Nephron (organoid): ENCODE data around the gene ZNF804A.

Experiments
- H3K27ac Mint-ChIP-seq, 3 experiments: 2 replicates each; pipeline ENCODE4 v1.8.0; 2020; ENCODE audit warnings: mixed read lengths in 3 of 3, mild to moderate bottlenecking in 2 of 3, moderate library complexity in 1 of 3
- H3K27me3 Mint-ChIP-seq: 2 replicates; pipeline ENCODE4 v1.8.0; 2021; ENCODE audit warnings: low read depth, mild to moderate bottlenecking, moderate library complexity, mixed read lengths
- H3K36me3 Mint-ChIP-seq: 2 replicates; pipeline ENCODE4 v1.8.0; 2020; ENCODE audit warnings: low read depth, mixed read lengths
- H3K4me1 Mint-ChIP-seq: 2 replicates; pipeline ENCODE4 v1.8.0; 2020; ENCODE audit warnings: mixed read lengths
- H3K4me3 Mint-ChIP-seq, 3 experiments: 2 replicates each; pipeline ENCODE4 v1.8.0; 2020; ENCODE audit warnings: mild to moderate bottlenecking in 3 of 3, mixed read lengths in 3 of 3, moderate library complexity in 2 of 3
- H3K9me3 Mint-ChIP-seq: 2 replicates; pipeline ENCODE4 v1.8.0; 2020; ENCODE audit warnings: mixed read lengths
- CTCF ChIP-seq, 3 experiments: fragments of 200-600 bp; sonication (generic); IDR thresholded peaks; one replicate each; pipeline ENCODE4 v1.5.0; 2021; ENCODE audit warnings: antibody characterized with exemption in 3 of 3; ENCODE audit not compliant: unreplicated experiment in 3 of 3

The ZNF804A gene

GRCh38 chr2:184598002-184598315 is 370 bp upstream of the ZNF804A start:
- peak overlapping the region; percentile 2 to 71 (median 70) for H3K27ac Mint-ChIP-seq
- peaks cover 65% of the 10 kb centered on the region for H3K27me3 Mint-ChIP-seq
- peak overlapping the region; percentile 88 to 91 (median 91) for H3K4me3 Mint-ChIP-seq
- peaks cover 6% of the 10 kb centered on the region for H3K4me1 Mint-ChIP-seq
- no peaks in the 10 kb centered on the region for H3K36me3 Mint-ChIP-seq
- H3K9me3 Mint-ChIP-seq = no peaks in the 10 kb centered on the region
- no peak for TF ChIP-seq CTCF (IDR thresholded peaks at IDR 0.05; ENCODE audit: unreplicated experiment in 3 of 3)

- TF ChIP-seq CTCF (IDR thresholded peaks at IDR 0.05; ENCODE audit: unreplicated experiment in 3 of 3) = no peak
- Mint-ChIP-seq H3K27ac (peak overlapping the region in 2 of 3 experiments; percentile 45 to 62), H3K4me1 (peaks cover 6% of the 10 kb centered on the region), H3K9me3 (no peaks in the 10 kb centered on the region), H3K4me3 (peak overlapping the region; percentile 88 to 91 (median 91)), H3K36me3 (no peaks in the 10 kb centered on the region), H3K27me3 (peaks cover 60% of the 10 kb centered on the region)
These were observed 934 bp downstream of the ZNF804A start for GRCh38 chr2:184599054-184599871.

- H3K9me3 Mint-ChIP-seq = no peaks in the 10 kb centered on the region
- peak overlapping the region; percentile 88 to 91 (median 91) for H3K4me3 Mint-ChIP-seq
- no peak overlapping the region for H3K27ac Mint-ChIP-seq
- no peak for TF ChIP-seq CTCF (IDR thresholded peaks at IDR 0.05; ENCODE audit: unreplicated experiment in 3 of 3)
- peaks cover 55% of the 10 kb centered on the region for H3K27me3 Mint-ChIP-seq
- H3K36me3 Mint-ChIP-seq = no peaks in the 10 kb centered on the region
- H3K4me1 Mint-ChIP-seq = peaks cover 6% of the 10 kb centered on the region
These were observed 1.5 kb downstream of the ZNF804A start for GRCh38 chr2:184599872-184600222.

- no peak overlapping the region for H3K4me3 Mint-ChIP-seq
- peaks cover 6% of the 10 kb centered on the region for H3K4me1 Mint-ChIP-seq
- TF ChIP-seq CTCF (IDR thresholded peaks at IDR 0.05; ENCODE audit: unreplicated experiment in 3 of 3) = no peak
- no peaks in the 10 kb centered on the region for H3K36me3 Mint-ChIP-seq
- peaks cover 32% of the 10 kb centered on the region for H3K27me3 Mint-ChIP-seq
- no peaks in the 10 kb centered on the region for H3K9me3 Mint-ChIP-seq
- H3K27ac Mint-ChIP-seq = no peak overlapping the region
These were observed 4.4 kb downstream of the ZNF804A start for GRCh38 chr2:184602734-184603133.

GRCh38 chr2:184610891-184611290 is 12.6 kb downstream of the ZNF804A start:
- H3K36me3 Mint-ChIP-seq = no peaks in the 10 kb centered on the region
- no peak for TF ChIP-seq CTCF (IDR thresholded peaks at IDR 0.05; ENCODE audit: unreplicated experiment in 3 of 3)
- no peaks in the 10 kb centered on the region for H3K4me1 Mint-ChIP-seq
- H3K4me3 Mint-ChIP-seq = no peak overlapping the region
- no peaks in the 10 kb centered on the region for H3K27me3 Mint-ChIP-seq
- H3K9me3 Mint-ChIP-seq = peaks cover 3% of the 10 kb centered on the region
- H3K27ac Mint-ChIP-seq = no peak overlapping the region
